HepG2 (cell line): Measurements from ENCODE around the gene VGLL4. TPM values are rescaled to one million over a fixed set of nuclear protein-coding genes. Genes with fewer than 3 reads are reported as not detected.

Experiments used
- AKNA ChIP-seq: sonication (generic); formaldehyde crosslinking; IDR thresholded peaks from 2 replicates; pipeline ENCODE4 v1.4.0; 2020; ENCODE audit warnings: missing genetic modification reagents, borderline replicate concordance
- ARID2 ChIP-seq: sonication (generic); formaldehyde crosslinking; IDR thresholded peaks from 2 replicates; pipeline ENCODE4 v1.8.1; 2022; ENCODE audit warnings: mild to moderate bottlenecking, missing genetic modification reagents, borderline replicate concordance
- ATF3 ChIP-seq: sonication (generic); formaldehyde crosslinking; IDR thresholded peaks from 2 replicates; pipeline ENCODE4 v1.4.0; 2020; ENCODE audit warnings: missing genetic modification reagents
- DMAP1 ChIP-seq: IDR thresholded peaks from 2 replicates; pipeline ENCODE4 v1.6.1; 2016
- FLYWCH1 ChIP-seq: sonication (generic); formaldehyde crosslinking; IDR thresholded peaks from 2 replicates; pipeline ENCODE4 v1.8.1; 2023; ENCODE audit warnings: mild to moderate bottlenecking, missing genetic modification reagents
- FOXM1 ChIP-seq: sonication (generic); formaldehyde crosslinking; IDR thresholded peaks from 2 replicates; pipeline ENCODE4 v1.5.0; 2020; ENCODE audit warnings: missing genetic modification reagents
- IKZF4 ChIP-seq: sonication (generic); formaldehyde crosslinking; IDR thresholded peaks from 2 replicates; pipeline ENCODE4 v1.5.1; 2020; ENCODE audit warnings: borderline replicate concordance, mild to moderate bottlenecking, low read depth, missing genetic modification reagents; ENCODE audit errors: not compliant biosample characterization
- KLF16 ChIP-seq, 2 experiments: sonication (generic) in 1 of 2; formaldehyde crosslinking in 1 of 2; IDR thresholded peaks; 2 replicates each; pipeline versions ENCODE4 v1.6.1 to v1.8.0; 2016 to 2023; ENCODE audit warnings: missing genetic modification reagents in 2 of 2, missing compliant biosample characterization in 1 of 2
- MAX ChIP-seq: IDR thresholded peaks from 2 replicates; pipeline ENCODE4 v1.6.1; 2012; ENCODE audit warnings: inconsistent platforms
- MTF1 ChIP-seq: sonication (generic); formaldehyde crosslinking; IDR thresholded peaks from 2 replicates; pipeline ENCODE4 v1.5.0; 2020; ENCODE audit warnings: missing genetic modification reagents
- NCOA2 ChIP-seq: sonication (generic); formaldehyde crosslinking; IDR thresholded peaks from 2 replicates; pipeline ENCODE4 v1.8.0; 2022; ENCODE audit warnings: inconsistent platforms
- NFYB ChIP-seq: sonication (generic); formaldehyde crosslinking; IDR thresholded peaks from 2 replicates; pipeline ENCODE4 v1.4.0; 2020; ENCODE audit warnings: missing genetic modification reagents
- SETDB1 ChIP-seq: sonication (generic); formaldehyde crosslinking; IDR thresholded peaks from 2 replicates; pipeline ENCODE4 v1.5.1; 2020; ENCODE audit warnings: missing genetic modification reagents, mild to moderate bottlenecking, borderline replicate concordance
- SRY ChIP-seq: sonication (generic); formaldehyde crosslinking; IDR thresholded peaks from 2 replicates; pipeline ENCODE4 v1.8.0; 2022; ENCODE audit warnings: mild to moderate bottlenecking, missing genetic modification reagents
- WIZ ChIP-seq: sonication (generic); formaldehyde crosslinking; IDR thresholded peaks from 2 replicates; pipeline ENCODE4 v1.5.1; 2020; ENCODE audit warnings: mild to moderate bottlenecking, missing genetic modification reagents
- ZBTB25 ChIP-seq: IDR thresholded peaks from 2 replicates; pipeline ENCODE4 v1.6.1; 2018; ENCODE audit warnings: missing genetic modification reagents
- ZFX ChIP-seq: sonication (generic); formaldehyde crosslinking; IDR thresholded peaks from 2 replicates; pipeline ENCODE4 v1.4.0; 2020; ENCODE audit warnings: mild to moderate bottlenecking, low read depth, missing genetic modification reagents, moderate library complexity
- ZMYM2 ChIP-seq: sonication (generic); formaldehyde crosslinking; IDR thresholded peaks from 2 replicates; pipeline ENCODE4 v1.8.0; 2022; ENCODE audit warnings: mild to moderate bottlenecking, missing genetic modification reagents
- ZNF251 ChIP-seq: sonication (generic); formaldehyde crosslinking; IDR thresholded peaks from 2 replicates; pipeline ENCODE4 v1.9.0; 2021; ENCODE audit warnings: mild to moderate bottlenecking, missing genetic modification reagents
- ZNF282 ChIP-seq: fragments of 450-650 bp; IDR thresholded peaks from 2 replicates; pipeline ENCODE4 v1.6.1; 2018; ENCODE audit not compliant: partially characterized antibody
- ZNF414 ChIP-seq: sonication (generic); formaldehyde crosslinking; IDR thresholded peaks from 2 replicates; pipeline ENCODE4 v1.5.0; 2020; ENCODE audit warnings: missing genetic modification reagents
- ZNF512 ChIP-seq: sonication (generic); formaldehyde crosslinking; IDR thresholded peaks from 2 replicates; pipeline ENCODE4 v1.4.0; 2020; ENCODE audit warnings: mild to moderate bottlenecking, missing genetic modification reagents
- ZNF605 ChIP-seq: sonication (generic); formaldehyde crosslinking; IDR thresholded peaks from 2 replicates; pipeline ENCODE4 v1.8.0; 2022; ENCODE audit warnings: mild to moderate bottlenecking, missing genetic modification reagents
- ZNF7 ChIP-seq: IDR thresholded peaks from 2 replicates; pipeline ENCODE4 v1.6.1; 2016; ENCODE audit warnings: missing biosample characterization, missing genetic modification reagents
- polyA plus RNA-seq, 8 experiments: library from polyadenylated mRNA; depleted of rRNA in 3 of 8; stranded (reverse) in 7 of 8; unstranded in 1 of 8; fragments of >200 nt; fragmentation: Illumina TruSeq in 4 of 8; extraction: Trizol in 4 of 8; gene quantifications; 2 replicates each; pipeline versions ENCODE4 v1.2.1 to v1.2.3, GENCODE V29; 2011 to 2016; ENCODE audit warnings: low read depth in 4 of 8, missing spikeins in 1 of 8, mixed read lengths in 1 of 8; ENCODE audit not compliant: insufficient read depth in 1 of 8
- total RNA-seq, 5 experiments: library from RNA; depleted of rRNA; stranded (reverse); fragments of >200 nt; fragmentation: Illumina TruSeq; extraction: Trizol; gene quantifications; 2 replicates each; pipeline ENCODE4 v1.2.3, GENCODE V29; 2016; ENCODE audit warnings: low read depth in 1 of 5

Gene VGLL4
- total and polyA plus RNA-seq, 2 of the 13 experiments (the other 11 are each of a cell fraction or from before 2014, with no cell fraction given) = 23.2 to 39.0 TPM

GRCh38 chr3:11618904-11619303 lies 24.8 kb downstream of the VGLL4 start (continued):
- TF ChIP-seq ZBTB25 (CRISPR knock-in tag) (peak; percentile 44; the same call in 1 of the 2 replicates), NCOA2 (CRISPR knock-in tag) (peak; percentile 91), SRY (no peak), IKZF4 (CRISPR knock-in tag) (no peak), ZMYM2 (CRISPR knock-in tag) (no peak), ZFX (CRISPR knock-in tag) (peak; percentile 41; the same call in 1 of the 2 replicates), MTF1 (CRISPR knock-in tag) (no peak), ZNF605 (CRISPR knock-in tag) (no peak), FOXM1 (CRISPR knock-in tag) (no peak), NFYB (no peak), ARID2 (CRISPR knock-in tag) (no peak), MAX (no peak), ATF3 (CRISPR knock-in tag) (no peak), DMAP1 (no peak), ZNF7 (CRISPR knock-in tag) (no peak), KLF16 (CRISPR knock-in tag; IDR thresholded peaks at IDR 0.05) (no peak; a peak in 1 of 4 replicates), ZNF282 (no peak), AKNA (CRISPR knock-in tag) (no peak), FLYWCH1 (no peak), ZNF414 (CRISPR knock-in tag) (no peak), SETDB1 (CRISPR knock-in tag) (no peak), WIZ (no peak), ZNF251 (no peak), ZNF512 (CRISPR knock-in tag) (no peak)
